Bronchial epithelial cell (primary cell): ENCODE data around the gene ZNF654. TPM values are rescaled to one million over a fixed set of nuclear protein-coding genes. Genes with fewer than 3 reads are reported as not detected.

Experiments used
- DNase-seq: peaks from one replicate; pipeline ENCODE4 v3.0.0-alpha.2; 2010; ENCODE audit warnings: low read depth
- FAIRE-seq: peaks from 2 replicates; lab custom pipeline; 2011; peaks lifted over from hg19 to GRCh38; lab: Jason Lieb, UNC
- H3K27me3 ChIP-seq: 2 replicates; pipeline ENCODE4 v1.5.1; 2011; ENCODE audit warnings: low read length; ENCODE audit not compliant: control insufficient read depth, insufficient read depth
- H3K36me3 ChIP-seq: 2 replicates; pipeline ENCODE4 v1.5.1; 2011; ENCODE audit warnings: low read length; ENCODE audit not compliant: control insufficient read depth, insufficient read depth
- H3K4me3 ChIP-seq: 2 replicates; pipeline ENCODE4 v1.5.1; 2011; ENCODE audit warnings: mild to moderate bottlenecking, low read depth, low read length, control low read depth
- CTCF ChIP-seq: IDR thresholded peaks from 2 replicates; pipeline ENCODE4 v1.5.1; 2011; ENCODE audit warnings: mild to moderate bottlenecking, moderate library complexity, low read length, control low read depth, inconsistent platforms; ENCODE audit not compliant: insufficient read depth, severe bottlenecking
- total RNA-seq: library from RNA; depleted of rRNA; stranded (reverse); fragments of >200 nt; gene quantifications from 2 replicates; pipeline ENCODE4 v1.2.1, GENCODE V29; 2014

ZNF654 gene
- total RNA-seq, 1 donor from 2014 or later: 13.2 TPM

DNA sequence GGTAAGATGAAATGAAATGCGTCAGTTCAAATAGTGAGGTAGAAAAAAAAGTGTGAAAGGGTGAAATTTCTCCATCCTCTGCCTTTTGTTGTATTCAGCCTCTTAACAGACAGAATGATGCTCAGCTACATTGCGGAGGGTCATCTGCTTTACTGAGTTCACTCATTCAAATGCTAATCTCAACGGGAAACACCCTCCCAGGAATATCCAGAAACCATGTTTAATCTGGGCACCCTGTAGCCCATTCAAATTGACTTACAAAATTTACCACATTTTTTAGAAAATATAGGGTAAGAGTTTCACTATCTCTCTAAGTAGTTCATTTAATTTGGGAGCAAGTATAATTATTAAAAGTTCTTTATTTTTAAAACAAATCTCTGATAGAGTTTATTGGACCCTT, 133.6 kb downstream of the ZNF654 start:
- Histone ChIP-seq H3K4me3 (no peak overlapping the region), H3K27me3 (no peaks in the 10 kb centered on the region), H3K36me3 (no peaks in the 10 kb centered on the region)
- no peak for TF ChIP-seq CTCF
- no peak for DNase-seq
- no peak for FAIRE-seq

Other genes starting within 250 kb of the ZNF654 start
- gene CGGBP1, start 250 bp upstream of the ZNF654 start, total RNA-seq: 28.3 and 30.0 TPM in 2 replicates
- gene C3orf38, start 90.7 kb downstream of the ZNF654 start, total RNA-seq: 25.3 and 26.6 TPM in 2 replicates